SJSA1 (cell line): ENCODE results near the gene DLX4. TPM values are rescaled to one million over a fixed set of nuclear protein-coding genes. Genes with fewer than 3 reads are reported as not detected.

ENCODE experiments used
- DNase-seq, 2 experiments: peaks; one replicate each; pipeline ENCODE4 v3.0.0-alpha.2; 2015 to 2020; ENCODE audit warnings: low spot score in 2 of 2, low read depth in 1 of 2
- H3K27ac ChIP-seq: fragments of 250-450 bp; sonication (Bioruptor Pico); 2 replicates; pipeline ENCODE4 v1.5.1; 2020; ENCODE audit warnings: mild to moderate bottlenecking, moderate library complexity
- H3K27me3 ChIP-seq: fragments of 250-450 bp; sonication (Bioruptor Pico); replicated peaks from 2 replicates; pipeline ENCODE4 v1.5.1; 2020; ENCODE audit warnings: mild to moderate bottlenecking, moderate library complexity
- H3K36me3 ChIP-seq: fragments of 250-450 bp; sonication (Bioruptor Pico); 2 replicates; pipeline ENCODE4 v1.5.1; 2020; ENCODE audit warnings: mild to moderate bottlenecking
- H3K4me1 ChIP-seq: fragments of 250-450 bp; sonication (Bioruptor Pico); replicated peaks from 2 replicates; pipeline ENCODE4 v1.6.1; 2021; ENCODE audit warnings: mild to moderate bottlenecking
- H3K4me3 ChIP-seq: fragments of 250-450 bp; sonication (Bioruptor Pico); 2 replicates; pipeline ENCODE4 v1.5.1; 2020; ENCODE audit warnings: mild to moderate bottlenecking
- H3K9me3 ChIP-seq: fragments of 250-450 bp; sonication (Bioruptor Pico); replicated peaks from 2 replicates; pipeline ENCODE4 v1.5.1; 2020; ENCODE audit warnings: mild to moderate bottlenecking
- total RNA-seq: library from RNA; depleted of rRNA; stranded (reverse); fragments of >200 nt; shearing (Covaris generic); gene quantifications from 2 replicates; pipeline ENCODE4 v1.2.3, GENCODE V29; 2014

Gene DLX4
- total RNA-seq, 1 experiment from 2014 or later = not detected

- Histone ChIP-seq H3K27me3 (peaks cover 98% of the 10 kb centered on the region), H3K9me3 (peaks cover 6% of the 10 kb centered on the region)
- DNase-seq = peak; percentile 79 to 89
These were observed 421 bp upstream of the DLX4 start for GRCh38 chr17:49968405-49969133.

GRCh38 chr17:49969795-49970389 is 902 bp downstream of the DLX4 start:
- no peak for DNase-seq
- H3K27me3 ChIP-seq = peaks cover 96% of the 10 kb centered on the region

More at GRCh38 chr17:49968405-49969133, 421 bp upstream of the DLX4 start:
- Histone ChIP-seq H3K4me1 (peaks cover 21% of the 10 kb centered on the region), H3K27ac (no peak overlapping the region), H3K4me3 (peak overlapping the region; percentile 34), H3K36me3 (no peaks in the 10 kb centered on the region)

GRCh38 chr17:49970498-49970897 is 1.5 kb downstream of the DLX4 start:
- H3K27me3 ChIP-seq = peaks cover 96% of the 10 kb centered on the region
- no peaks in the 10 kb centered on the region for H3K36me3 ChIP-seq
- no peaks in the 10 kb centered on the region; the same call in none of the 2 replicates for H3K9me3 ChIP-seq
- no peak overlapping the region for H3K27ac ChIP-seq
- H3K4me3 ChIP-seq = no peak overlapping the region
- no peak for DNase-seq
- H3K4me1 ChIP-seq = peaks cover 21% of the 10 kb centered on the region

More at GRCh38 chr17:49969795-49970389, 902 bp downstream of the DLX4 start:
- Histone ChIP-seq H3K36me3 (no peaks in the 10 kb centered on the region), H3K4me1 (peaks cover 21% of the 10 kb centered on the region), H3K27ac (no peak overlapping the region), H3K9me3 (peaks cover 4% of the 10 kb centered on the region), H3K4me3 (no peak overlapping the region)

- Histone ChIP-seq H3K27me3 (peaks cover 94% of the 10 kb centered on the region), H3K36me3 (no peaks in the 10 kb centered on the region), H3K4me1 (peaks cover 21% of the 10 kb centered on the region), H3K9me3 (no peaks in the 10 kb centered on the region; the same call in none of the 2 replicates), H3K4me3 (no peak overlapping the region), H3K27ac (no peak overlapping the region)
- no peak for DNase-seq
These were observed 2.3 kb downstream of the DLX4 start for GRCh38 chr17:49971199-49971847.

GRCh38 chr17:49971848-49972485 is 3.0 kb downstream of the DLX4 start:
- no peak overlapping the region for H3K27ac ChIP-seq
- H3K36me3 ChIP-seq = no peaks in the 10 kb centered on the region
- no peak for DNase-seq
- peaks cover 94% of the 10 kb centered on the region for H3K27me3 ChIP-seq
- H3K4me3 ChIP-seq = no peak overlapping the region
- H3K9me3 ChIP-seq = no peaks in the 10 kb centered on the region; the same call in none of the 2 replicates
- peaks cover 21% of the 10 kb centered on the region for H3K4me1 ChIP-seq

GRCh38 chr17:49972486-49973270 is 3.7 kb downstream of the DLX4 start:
- Histone ChIP-seq H3K27ac (no peak overlapping the region), H3K36me3 (no peaks in the 10 kb centered on the region), H3K27me3 (peaks cover 94% of the 10 kb centered on the region), H3K9me3 (no peaks in the 10 kb centered on the region; the same call in none of the 2 replicates), H3K4me3 (no peak overlapping the region), H3K4me1 (peaks cover 21% of the 10 kb centered on the region)
- DNase-seq = no peak

- H3K9me3 ChIP-seq = no peaks in the 10 kb centered on the region; the same call in none of the 2 replicates
- H3K4me3 ChIP-seq = no peak overlapping the region
- H3K27me3 ChIP-seq = peaks cover 94% of the 10 kb centered on the region
- no peaks in the 10 kb centered on the region for H3K36me3 ChIP-seq
- no peak for DNase-seq
- peaks cover 17% of the 10 kb centered on the region for H3K4me1 ChIP-seq
- H3K27ac ChIP-seq = no peak overlapping the region
These were observed 4.3 kb downstream of the DLX4 start for GRCh38 chr17:49973271-49973615.

GRCh38 chr17:49975531-49975930 is 6.5 kb downstream of the DLX4 start:
- DNase-seq = no peak
- Histone ChIP-seq H3K4me3 (no peak overlapping the region), H3K4me1 (peaks cover 4% of the 10 kb centered on the region; the same call in 1 of the 2 replicates), H3K27ac (no peak overlapping the region), H3K9me3 (no peaks in the 10 kb centered on the region), H3K27me3 (peaks cover 91% of the 10 kb centered on the region), H3K36me3 (no peaks in the 10 kb centered on the region)

GRCh38 chr17:49976163-49976827 is 7.3 kb downstream of the DLX4 start:
- Histone ChIP-seq H3K27ac (no peak overlapping the region), H3K9me3 (no peaks in the 10 kb centered on the region), H3K4me1 (peaks cover 4% of the 10 kb centered on the region; the same call in 1 of the 2 replicates), H3K36me3 (no peaks in the 10 kb centered on the region), H3K27me3 (peaks cover 90% of the 10 kb centered on the region), H3K4me3 (no peak overlapping the region)
- DNase-seq = no peak

- no peak overlapping the region for H3K27ac ChIP-seq
- H3K27me3 ChIP-seq = peaks cover 90% of the 10 kb centered on the region
These were observed 7.8 kb downstream of the DLX4 start for GRCh38 chr17:49976828-49977202.

GRCh38 chr17:49977463-49978389 is 8.7 kb downstream of the DLX4 start:
- no peak for DNase-seq

More at GRCh38 chr17:49976828-49977202, 7.8 kb downstream of the DLX4 start:
- no peak for DNase-seq
- Histone ChIP-seq H3K4me3 (no peak overlapping the region), H3K9me3 (no peaks in the 10 kb centered on the region), H3K4me1 (peaks cover 2% of the 10 kb centered on the region; the same call in 1 of the 2 replicates), H3K36me3 (no peaks in the 10 kb centered on the region)

GRCh38 chr17:49978501-49978900 is 9.5 kb downstream of the DLX4 start:
- peaks cover 3% of the 10 kb centered on the region; the same call in 1 of the 2 replicates for H3K9me3 ChIP-seq
- peaks cover 84% of the 10 kb centered on the region for H3K27me3 ChIP-seq
- no peak overlapping the region for H3K27ac ChIP-seq
- no peak for DNase-seq
- H3K36me3 ChIP-seq = no peaks in the 10 kb centered on the region
- no peak overlapping the region for H3K4me3 ChIP-seq
- no peaks in the 10 kb centered on the region for H3K4me1 ChIP-seq

More at GRCh38 chr17:49977463-49978389, 8.7 kb downstream of the DLX4 start:
- no peaks in the 10 kb centered on the region for H3K9me3 ChIP-seq
- H3K27me3 ChIP-seq = peaks cover 89% of the 10 kb centered on the region
- H3K27ac ChIP-seq = no peak overlapping the region
- H3K4me1 ChIP-seq = no peaks in the 10 kb centered on the region
- no peak overlapping the region for H3K4me3 ChIP-seq
- H3K36me3 ChIP-seq = no peaks in the 10 kb centered on the region
